ENCODE results near the gene CRACR2A.

GRCh38 chr12:3604286-3604685 lies 148.6 kb downstream of the CRACR2A start:
- TF ChIP-seq CTCF (conservative IDR thresholded peaks at IDR 0.05 in 1 of 2, IDR thresholded peaks at IDR 0.05 in 1 of 2; ENCODE audit: extremely low read depth in 1 of 2, insufficient read depth in 1 of 2, low read depth in 1 of 2, low read length in 2 of 2) (no peak), EZH2 (IDR thresholded peaks at IDR 0.05; ENCODE audit: borderline replicate concordance, low read length) (no peak)

Measured in mammary epithelial cell (primary cell).